ENCODE data around the gene BCL6. TPM values are rescaled to one million over a fixed set of nuclear protein-coding genes. Genes with fewer than 3 reads are reported as not detected.
"Not testable (repeated sequence)": the region's sequence is repeated elsewhere in the genome, so short reads cannot be mapped to it uniquely, and the experiment has no call there.

Gene BCL6
- total RNA-seq, 1 experiment from 2014 or later, result 9.0 TPM

- DNase-seq (ENCODE audit: low spot score), result peak; percentile 79
Measured at GRCh38 chr3:187714404-187714979, 30.8 kb downstream of the BCL6 start.

- peak; percentile 70 for DNase-seq (ENCODE audit: low spot score)
Measured at GRCh38 chr3:187713504-187713903, 31.8 kb downstream of the BCL6 start.

DNA sequence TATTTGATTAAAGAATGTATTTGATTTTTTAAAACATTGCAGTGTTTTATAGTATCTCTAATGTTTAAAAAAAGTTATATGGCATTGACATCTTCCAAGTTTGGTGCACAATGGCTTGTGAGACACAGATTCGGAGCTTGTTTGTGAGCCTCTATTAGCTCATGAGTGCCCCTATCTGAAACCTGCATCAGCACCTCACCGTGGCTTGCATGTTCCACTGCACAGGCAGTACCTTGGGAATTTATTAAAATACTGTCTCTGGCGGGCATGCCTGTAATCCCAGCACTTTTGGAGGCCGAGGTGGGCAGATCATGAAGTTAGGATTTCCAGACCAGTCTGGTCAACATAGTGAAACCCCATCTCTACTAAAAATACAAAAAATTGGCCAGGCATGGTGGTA, 36.1 kb downstream of the BCL6 start:
- DNase-seq (ENCODE audit: low spot score), result peak; percentile 30

GRCh38 chr3:187708696-187709095, 36.6 kb downstream of the BCL6 start:
- DNase-seq (ENCODE audit: low spot score), result no peak

- DNase-seq (ENCODE audit: low spot score), result no peak
Measured at GRCh38 chr3:187706971-187707370, 38.3 kb downstream of the BCL6 start.

DNA sequence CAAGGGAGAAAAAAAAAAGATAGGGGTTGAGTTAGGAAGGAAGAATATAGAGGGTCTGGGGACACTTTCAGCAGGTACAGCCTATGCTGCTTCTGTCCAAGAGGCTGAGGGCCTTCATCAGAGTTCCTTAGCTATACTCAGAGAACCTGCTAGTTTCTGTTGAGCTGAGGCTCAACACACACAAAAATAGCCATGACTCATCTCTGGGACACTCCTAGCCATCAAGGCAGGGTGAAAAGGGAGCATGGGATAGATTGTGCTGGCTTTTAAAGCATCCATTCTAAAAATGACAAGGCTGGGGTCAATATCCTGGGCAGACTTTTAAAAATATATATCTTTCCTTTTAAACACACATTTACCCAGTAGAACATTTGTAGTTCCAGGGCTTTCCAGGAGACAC, 40.1 kb downstream of the BCL6 start:
- no peak for DNase-seq (ENCODE audit: low spot score)

GRCh38 chr3:187702507-187703033, 42.7 kb downstream of the BCL6 start, which contains the start of gene RTP2:
Gene RTP2 (minus strand): TSS chr3:187702557. CDS start chr3:187702128, 429 bp downstream.
- DNase-seq (ENCODE audit: low spot score), result peak; percentile 36

DNA sequence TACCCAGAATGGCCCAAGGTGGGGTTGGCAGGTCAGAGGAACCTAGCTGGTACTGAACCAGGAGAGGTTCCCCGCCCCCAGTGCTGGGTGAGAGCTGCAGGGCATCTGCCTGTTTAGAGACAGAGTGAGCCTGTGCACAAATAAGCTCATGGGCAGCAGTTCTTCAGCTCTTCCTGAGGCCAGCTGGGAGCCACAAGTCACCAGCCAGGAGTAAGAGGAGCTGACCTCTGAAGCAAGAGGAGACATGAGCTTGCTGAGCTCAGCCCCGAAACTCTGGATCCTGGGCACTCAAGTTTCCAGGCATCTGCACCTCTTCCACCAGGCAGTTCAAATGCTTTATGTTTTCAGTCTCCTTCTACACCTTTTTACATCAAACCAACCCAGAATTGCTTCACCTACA, 45.0 kb downstream of the BCL6 start:
- no peak for DNase-seq (ENCODE audit: low spot score)

- DNase-seq (ENCODE audit: low spot score), result no peak
Measured at GRCh38 chr3:187698499-187699399, 46.5 kb downstream of the BCL6 start.

- no peak for DNase-seq (ENCODE audit: low spot score)
Measured at GRCh38 chr3:187696021-187696420, 49.2 kb downstream of the BCL6 start.

DNA sequence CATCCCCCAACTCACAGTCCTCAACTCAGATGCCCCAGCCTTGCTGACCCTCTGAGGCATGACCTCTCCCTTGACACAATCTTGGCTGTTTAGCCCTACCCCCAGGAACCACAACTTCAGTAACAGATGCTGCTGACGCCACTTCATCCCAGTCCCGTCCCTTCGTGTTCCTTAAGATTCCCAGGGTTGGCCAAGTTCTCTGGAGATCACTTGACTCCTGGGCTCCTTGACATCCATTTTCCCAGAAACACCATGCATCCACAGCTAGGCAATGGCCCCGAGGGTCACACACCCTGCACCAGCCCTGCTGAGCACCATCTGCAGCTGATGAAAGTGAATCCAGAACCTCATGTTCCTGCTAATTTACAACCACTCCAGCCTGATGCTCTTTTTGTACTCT, 49.8 kb downstream of the BCL6 start:
- no peak for DNase-seq (ENCODE audit: low spot score)

GRCh38 chr3:187694801-187695200, 50.5 kb downstream of the BCL6 start:
- no peak for DNase-seq (ENCODE audit: low spot score)

GRCh38 chr3:187693431-187693830, 51.8 kb downstream of the BCL6 start:
- DNase-seq (ENCODE audit: low spot score), result no peak

- no peak for DNase-seq (ENCODE audit: low spot score)
Measured at GRCh38 chr3:187689984-187690383, 55.3 kb downstream of the BCL6 start.

DNA sequence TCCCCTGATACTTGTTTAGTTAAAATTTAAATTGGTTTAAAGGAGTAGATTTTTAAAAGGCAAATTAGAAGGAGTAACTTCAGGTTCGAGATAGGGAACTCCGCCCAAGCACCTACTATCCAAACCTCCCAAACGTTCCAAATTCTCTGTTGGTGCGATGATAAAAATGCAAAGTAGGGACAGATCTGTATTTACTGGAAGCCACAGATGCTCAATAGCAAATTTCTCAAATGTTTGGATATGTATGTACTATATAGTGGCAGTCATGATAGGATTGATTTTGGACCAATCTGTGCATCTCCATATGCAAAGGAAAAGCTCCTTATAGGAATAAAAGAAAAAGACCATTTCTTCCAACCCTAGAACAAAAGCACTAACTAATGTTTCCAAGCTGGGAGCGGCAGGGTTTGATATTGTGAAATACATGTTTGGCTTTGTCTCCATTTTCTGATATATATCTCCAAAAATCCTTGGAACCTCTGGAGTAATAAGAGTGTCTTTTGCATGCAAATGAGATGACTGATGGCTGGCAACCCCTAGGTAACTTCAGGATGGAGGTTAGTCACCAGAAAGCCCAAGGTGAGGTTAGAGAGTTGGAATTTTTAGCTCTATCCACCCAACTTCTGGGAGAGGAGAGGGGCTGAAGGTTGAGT, 58.5 kb downstream of the BCL6 start:
- no peak for DNase-seq (ENCODE audit: low spot score)

DNA sequence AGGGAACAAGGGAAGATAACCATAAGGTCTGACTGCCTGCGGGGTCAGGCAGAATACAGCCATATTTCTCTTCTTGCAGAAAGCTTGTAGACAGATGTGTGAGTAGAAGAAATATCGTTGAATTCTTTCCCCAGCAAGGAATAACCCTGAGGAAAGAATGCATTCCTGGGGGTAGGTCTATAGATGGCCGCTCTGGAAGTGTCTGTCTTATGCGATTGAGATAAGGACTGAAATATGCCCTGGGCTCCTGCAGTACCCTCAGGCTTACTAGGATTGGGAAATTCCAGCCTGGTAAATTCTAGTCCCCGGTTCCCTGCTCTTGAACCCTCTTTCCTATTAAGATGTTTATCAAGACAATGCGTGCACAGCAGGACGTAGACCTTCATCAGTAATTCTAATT, 59.3 kb downstream of the BCL6 start:
- DNase-seq (ENCODE audit: low spot score), result no peak

- DNase-seq (ENCODE audit: low spot score), result no peak
Measured at GRCh38 chr3:187684880-187685279, 60.4 kb downstream of the BCL6 start.

- no peak for DNase-seq (ENCODE audit: low spot score)
Measured at GRCh38 chr3:187684444-187684843, 60.8 kb downstream of the BCL6 start.

- not testable (repeated sequence) for DNase-seq (ENCODE audit: low spot score)
Measured at GRCh38 chr3:187681756-187682155, 63.5 kb downstream of the BCL6 start.

GRCh38 chr3:187679638-187680396, 65.5 kb downstream of the BCL6 start:
- DNase-seq (ENCODE audit: low spot score), result peak; percentile 79

DNA sequence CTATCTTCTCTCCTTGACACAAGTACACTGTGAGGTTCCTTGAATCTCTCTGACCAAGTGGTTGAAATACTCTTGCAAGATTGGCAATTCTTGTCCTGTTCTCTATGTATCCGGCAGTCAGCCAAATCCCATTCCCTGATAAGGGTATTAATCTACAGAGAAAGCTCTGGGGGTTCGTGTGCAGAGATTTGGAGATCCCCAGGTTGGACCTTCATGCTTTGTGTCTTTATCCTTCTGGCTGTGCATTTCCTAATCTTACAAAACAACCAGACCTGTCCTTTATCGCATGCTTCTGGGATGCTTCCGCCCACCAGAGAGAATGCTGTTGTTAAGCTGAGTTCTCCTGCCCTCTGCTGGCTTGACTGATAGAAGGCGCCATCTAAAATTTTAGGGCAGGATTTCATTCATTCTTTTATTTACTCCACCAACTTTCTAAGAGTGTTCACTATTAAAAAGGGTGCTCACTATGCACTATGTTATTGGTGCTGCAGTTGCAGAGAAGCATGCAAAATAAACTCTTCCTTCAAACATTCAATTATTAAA, 66.5 kb downstream of the BCL6 start:
- DNase-seq (ENCODE audit: low spot score), result peak; percentile 77

Measured in H4 (cell line).